ENCODE results near the gene P3H4.
A peak's percentile ranks its signal among the peaks of the same experiment; 100 is the strongest.

P3H4 gene

GRCh38 chr17:41786227-41787020, 25.3 kb downstream of the P3H4 start, which contains the start of gene JUP:
Gene JUP (minus strand): TSS chr17:41786711. CDS start chr17:41771854, 14,857 bp downstream.
- in situ Hi-C loops (cut with MboI; ENCODE audit: low sequenced_read_pairs, unreplicated experiment) = no loop called here
- DNase-seq (ENCODE audit: low spot score) = peak; percentile 98
- TF ChIP-seq CTCF (IDR thresholded peaks at IDR 0.05; ENCODE audit: borderline replicate concordance, control extremely low read depth, extremely low read depth, insufficient read depth, missing control alignments) = peak; percentile 38

- DNase-seq (ENCODE audit: low spot score) = no peak
- no peak for TF ChIP-seq CTCF (IDR thresholded peaks at IDR 0.05; ENCODE audit: borderline replicate concordance, control extremely low read depth, extremely low read depth, insufficient read depth, missing control alignments)
- in situ Hi-C loops (cut with MboI; ENCODE audit: low sequenced_read_pairs, unreplicated experiment) = no loop called here
Measured at GRCh38 chr17:41785859-41786226, 25.9 kb downstream of the P3H4 start.

- DNase-seq (ENCODE audit: low spot score) = no peak
- in situ Hi-C loops (cut with MboI; ENCODE audit: low sequenced_read_pairs, unreplicated experiment) = no loop called here
- TF ChIP-seq CTCF (IDR thresholded peaks at IDR 0.05; ENCODE audit: borderline replicate concordance, control extremely low read depth, extremely low read depth, insufficient read depth, missing control alignments) = no peak
Measured at GRCh38 chr17:41785091-41785858, 26.5 kb downstream of the P3H4 start.

GRCh38 chr17:41784207-41784744, 27.5 kb downstream of the P3H4 start:
- in situ Hi-C loops (cut with MboI; ENCODE audit: low sequenced_read_pairs, unreplicated experiment) = no loop called here
- no peak for TF ChIP-seq CTCF (IDR thresholded peaks at IDR 0.05; ENCODE audit: borderline replicate concordance, control extremely low read depth, extremely low read depth, insufficient read depth, missing control alignments)
- peak; percentile 61 for DNase-seq (ENCODE audit: low spot score)

GRCh38 chr17:41782142-41782541, 29.6 kb downstream of the P3H4 start:
- in situ Hi-C loops (cut with MboI; ENCODE audit: low sequenced_read_pairs, unreplicated experiment) = no loop called here
- TF ChIP-seq CTCF (IDR thresholded peaks at IDR 0.05; ENCODE audit: borderline replicate concordance, control extremely low read depth, extremely low read depth, insufficient read depth, missing control alignments) = no peak
- no peak for DNase-seq (ENCODE audit: low spot score)

- in situ Hi-C loops (cut with MboI; ENCODE audit: low sequenced_read_pairs, unreplicated experiment) = no loop called here
- no peak for TF ChIP-seq CTCF (IDR thresholded peaks at IDR 0.05; ENCODE audit: borderline replicate concordance, control extremely low read depth, extremely low read depth, insufficient read depth, missing control alignments)
- no peak for DNase-seq (ENCODE audit: low spot score)
Measured at GRCh38 chr17:41781404-41782110, 30.2 kb downstream of the P3H4 start.

Measured in GM13976 (cell line).